Upper lobe of right lung (tissue), 1 donor: ENCODE data around the gene PUM1. TPM values are rescaled to one million over a fixed set of nuclear protein-coding genes. Genes with fewer than 3 reads are reported as not detected.
"Not testable (repeated sequence)": the region's sequence is repeated elsewhere in the genome, so short reads cannot be mapped to it uniquely, and the experiment has no call there.

ENCODE experiments used
- ATAC-seq: fragments of 200-7000 bp; cut with Tn5 transposase; one replicate; pipeline ENCODE4 v1.9.1; 2020; ENCODE audit warnings: mild to moderate bottlenecking, moderate library complexity
- DNase-seq: peaks from one replicate; pipeline ENCODE4 v3.0.0-alpha.2; 2020
- H3K27ac ChIP-seq: fragments of 200-600 bp; one replicate; pipeline ENCODE4 v1.8.0; 2022
- H3K27me3 ChIP-seq: fragments of 200-600 bp; one replicate; pipeline ENCODE4 v1.8.0; 2022; ENCODE audit warnings: mild to moderate bottlenecking
- H3K36me3 ChIP-seq: fragments of 200-600 bp; one replicate; pipeline ENCODE4 v1.8.0; 2022
- H3K4me1 ChIP-seq: fragments of 200-600 bp; one replicate; pipeline ENCODE4 v1.8.0; 2022
- H3K4me3 ChIP-seq: fragments of 200-600 bp; one replicate; pipeline ENCODE4 v1.8.0; 2022; ENCODE audit warnings: mild to moderate bottlenecking
- H3K9me3 ChIP-seq: fragments of 200-600 bp; one replicate; pipeline ENCODE4 v1.8.0; 2022
- CTCF ChIP-seq: fragments of 200-600 bp; IDR thresholded peaks from one replicate; pipeline ENCODE4 v1.8.0; 2022; ENCODE audit warnings: antibody characterized with exemption
- intact Hi-C: fragments of 100-400 bp; cut with DNase I; formaldehyde crosslinking; loops from one replicate; pipeline ENCODE4 v1.11.0; 2022
- total RNA-seq: library from RNA; stranded (reverse); fragmentation: NEBNext Ultra II Directional; extraction: Animal tissue kit (Norgen Biotek cat#: 25700); gene quantifications from one replicate; pipeline ENCODE4 v1.2.1, GENCODE V29; 2021
- donor health status: DM: no; HTN: yes; CAD: no; lungs with severe emphysema.

The PUM1 gene
- total RNA-seq, 1 donor from 2014 or later, result 117 TPM

- intact Hi-C loops, result no loop called here
- no peaks in the 10 kb centered on the region for H3K9me3 ChIP-seq
- H3K36me3 ChIP-seq, result peaks cover 93% of the 10 kb centered on the region
- H3K4me3 ChIP-seq, result no peak overlapping the region
- H3K27me3 ChIP-seq, result no peaks in the 10 kb centered on the region
- DNase-seq (no peak), ATAC-seq (no peak)
- no peaks in the 10 kb centered on the region for H3K4me1 ChIP-seq
- H3K27ac ChIP-seq, result no peak overlapping the region
- TF ChIP-seq CTCF, result no peak
Observed at GRCh38 chr1:30947212-30947611, 118.3 kb downstream of the PUM1 start.

GRCh38 chr1:30942326-30942963, 123.1 kb downstream of the PUM1 start:
- peaks cover 97% of the 10 kb centered on the region for H3K36me3 ChIP-seq
- H3K27me3 ChIP-seq, result no peaks in the 10 kb centered on the region
- no peak for ATAC-seq
- no peaks in the 10 kb centered on the region for H3K4me1 ChIP-seq
- H3K9me3 ChIP-seq, result no peaks in the 10 kb centered on the region
- no peak for TF ChIP-seq CTCF
- H3K4me3 ChIP-seq, result no peak overlapping the region
- intact Hi-C loops, result no loop called here
- DNase-seq, result no peak
- no peak overlapping the region for H3K27ac ChIP-seq

- H3K4me3 ChIP-seq, result no peak overlapping the region
- H3K4me1 ChIP-seq, result no peaks in the 10 kb centered on the region
- intact Hi-C loops, result no loop called here
- H3K27ac ChIP-seq, result no peak overlapping the region
- peaks cover 95% of the 10 kb centered on the region for H3K36me3 ChIP-seq
- no peaks in the 10 kb centered on the region for H3K9me3 ChIP-seq
- no peak for TF ChIP-seq CTCF
- no peaks in the 10 kb centered on the region for H3K27me3 ChIP-seq
- ATAC-seq, result no peak
- no peak for DNase-seq
Observed at GRCh38 chr1:30940541-30940940, 125.0 kb downstream of the PUM1 start.

GRCh38 chr1:30936541-30937171, 128.9 kb downstream of the PUM1 start:
- Histone ChIP-seq H3K36me3 (peaks cover 91% of the 10 kb centered on the region), H3K4me1 (no peaks in the 10 kb centered on the region), H3K27me3 (no peaks in the 10 kb centered on the region), H3K9me3 (no peaks in the 10 kb centered on the region), H3K4me3 (no peak overlapping the region), H3K27ac (no peak overlapping the region)
- no peak for DNase-seq
- intact Hi-C loops, result no loop called here
- TF ChIP-seq CTCF, result no peak
- no peak for ATAC-seq

- H3K4me1 ChIP-seq, intact Hi-C loops, H3K27ac ChIP-seq, H3K4me3 ChIP-seq, H3K9me3 ChIP-seq, ATAC-seq, H3K27me3 ChIP-seq, DNase-seq: not testable (repeated sequence)
- peaks cover 84% of the 10 kb centered on the region for H3K36me3 ChIP-seq
Observed at GRCh38 chr1:30935758-30936157, 129.8 kb downstream of the PUM1 start.

- no peaks in the 10 kb centered on the region for H3K27me3 ChIP-seq
Observed at GRCh38 chr1:30934613-30935012, 130.9 kb downstream of the PUM1 start.

More at GRCh38 chr1:30934613-30935012, 130.9 kb downstream of the PUM1 start:
- ATAC-seq (no peak), DNase-seq (no peak)
- TF ChIP-seq CTCF, result no peak
- no peaks in the 10 kb centered on the region for H3K9me3 ChIP-seq
- no peak overlapping the region for H3K27ac ChIP-seq
- intact Hi-C loops, result no loop called here
- no peak overlapping the region for H3K4me3 ChIP-seq
- no peaks in the 10 kb centered on the region for H3K4me1 ChIP-seq
- H3K36me3 ChIP-seq, result peaks cover 72% of the 10 kb centered on the region
